SIG-M5 (cell line): ENCODE data around the gene NPTX1.

Experiments
- DNase-seq: peaks from one replicate; lab custom pipeline; 2025; lab: John Stamatoyannopoulos, UW

Gene NPTX1

GRCh38 chr17:80426671-80427326, 49.6 kb downstream of the NPTX1 start:
- DNase-seq, result no peak

- DNase-seq, result no peak
Measured at GRCh38 chr17:80425835-80426426, 50.5 kb downstream of the NPTX1 start.

GRCh38 chr17:80424878-80425765, 51.3 kb downstream of the NPTX1 start:
- DNase-seq, result no peak

GRCh38 chr17:80424261-80424660, 52.1 kb downstream of the NPTX1 start:
- no peak for DNase-seq

- no peak for DNase-seq
Measured at GRCh38 chr17:80423536-80424225, 52.7 kb downstream of the NPTX1 start.

GRCh38 chr17:80422981-80423380, 53.4 kb downstream of the NPTX1 start:
- DNase-seq, result no peak

- DNase-seq, result no peak
Measured at GRCh38 chr17:80422276-80422675, 54.1 kb downstream of the NPTX1 start.

- DNase-seq, result no peak
Measured at GRCh38 chr17:80421381-80422090, 54.9 kb downstream of the NPTX1 start.

GRCh38 chr17:80419255-80419654, 57.2 kb downstream of the NPTX1 start:
- no peak for DNase-seq

GRCh38 chr17:80418589-80418988, 57.8 kb downstream of the NPTX1 start:
- no peak for DNase-seq
